GM13977 (cell line): ENCODE measurements around the gene ARSD.

Experiments
- DNase-seq: peaks from one replicate; pipeline ENCODE4 v3.0.0; 2012; ENCODE audit warnings: low spot score
- in situ Hi-C: fragments of 300-500 bp; cut with MboI; formaldehyde crosslinking; loops from one replicate; pipeline ENCODE4 v1.12.0; 2022; ENCODE audit warnings: low sequenced_read_pairs, low pct_unique_long_range_greater_than_20kb, mixed read lengths, inconsistent platforms; ENCODE audit not compliant: unreplicated experiment
- TF ChIP-seq, protein P1 (sequence below): IDR thresholded peaks from 2 replicates; pipeline ENCODE4 v1.5.1; 2012; ENCODE audit warnings: mild to moderate bottlenecking, control low read depth; ENCODE audit not compliant: insufficient read depth; ENCODE audit errors: extremely low read depth, missing control alignments

ARSD gene

GRCh38 chrX:2871831-2872230 lies 57.3 kb downstream of the ARSD start:
- TF ChIP-seq, protein P1, sequence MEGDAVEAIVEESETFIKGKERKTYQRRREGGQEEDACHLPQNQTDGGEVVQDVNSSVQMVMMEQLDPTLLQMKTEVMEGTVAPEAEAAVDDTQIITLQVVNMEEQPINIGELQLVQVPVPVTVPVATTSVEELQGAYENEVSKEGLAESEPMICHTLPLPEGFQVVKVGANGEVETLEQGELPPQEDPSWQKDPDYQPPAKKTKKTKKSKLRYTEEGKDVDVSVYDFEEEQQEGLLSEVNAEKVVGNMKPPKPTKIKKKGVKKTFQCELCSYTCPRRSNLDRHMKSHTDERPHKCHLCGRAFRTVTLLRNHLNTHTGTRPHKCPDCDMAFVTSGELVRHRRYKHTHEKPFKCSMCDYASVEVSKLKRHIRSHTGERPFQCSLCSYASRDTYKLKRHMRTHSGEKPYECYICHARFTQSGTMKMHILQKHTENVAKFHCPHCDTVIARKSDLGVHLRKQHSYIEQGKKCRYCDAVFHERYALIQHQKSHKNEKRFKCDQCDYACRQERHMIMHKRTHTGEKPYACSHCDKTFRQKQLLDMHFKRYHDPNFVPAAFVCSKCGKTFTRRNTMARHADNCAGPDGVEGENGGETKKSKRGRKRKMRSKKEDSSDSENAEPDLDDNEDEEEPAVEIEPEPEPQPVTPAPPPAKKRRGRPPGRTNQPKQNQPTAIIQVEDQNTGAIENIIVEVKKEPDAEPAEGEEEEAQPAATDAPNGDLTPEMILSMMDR = no peak
- in situ Hi-C loops = no loop called here
- DNase-seq = no peak

DNA sequence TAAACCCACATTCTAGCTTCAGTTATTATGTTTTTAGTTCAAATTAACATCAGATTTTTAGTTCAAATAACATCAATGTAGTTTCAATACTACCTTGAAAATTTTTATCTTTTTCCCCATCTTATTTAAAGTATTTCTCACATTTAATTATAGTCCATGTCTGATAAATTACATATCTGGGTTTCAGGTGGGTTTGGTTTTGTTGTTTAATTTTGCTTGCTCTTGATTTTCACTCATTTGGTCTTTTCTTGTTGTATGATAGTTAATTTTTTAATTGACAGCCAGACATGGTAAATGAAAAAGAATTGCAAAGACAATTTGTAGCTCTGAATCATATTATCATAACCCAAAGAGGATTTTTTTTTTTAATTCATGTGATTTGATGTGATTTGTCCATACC lies 58.5 kb downstream of the ARSD start:
- in situ Hi-C loops = no loop called here
- TF ChIP-seq, protein P1 = no peak
- no peak for DNase-seq

DNA sequence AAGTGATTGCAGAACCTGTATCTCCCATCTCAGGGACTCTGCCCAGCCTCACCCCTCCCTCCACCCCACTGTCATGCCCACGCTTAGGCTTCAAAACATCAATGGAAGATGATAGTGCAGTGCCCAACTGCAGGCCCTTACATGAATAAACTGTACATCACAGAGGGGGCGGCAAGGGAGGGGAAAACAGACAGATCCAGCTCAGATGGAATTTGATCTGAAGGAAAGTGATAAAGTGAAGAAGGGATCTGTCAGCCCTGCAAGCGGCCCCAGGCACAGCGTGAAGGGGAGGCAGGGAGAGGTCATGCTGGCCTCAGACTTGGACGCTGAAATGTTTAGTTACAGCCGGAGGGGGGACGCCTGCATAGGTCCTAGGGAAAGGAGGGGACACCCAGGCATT lies 61.9 kb downstream of the ARSD start:
- no peak for DNase-seq
- in situ Hi-C loops = no loop called here
- TF ChIP-seq, protein P1 = no peak

- no peak for DNase-seq
- TF ChIP-seq, protein P1 = no peak
- in situ Hi-C loops = no loop called here
These were observed 65.5 kb downstream of the ARSD start for GRCh38 chrX:2863646-2864045.

DNA sequence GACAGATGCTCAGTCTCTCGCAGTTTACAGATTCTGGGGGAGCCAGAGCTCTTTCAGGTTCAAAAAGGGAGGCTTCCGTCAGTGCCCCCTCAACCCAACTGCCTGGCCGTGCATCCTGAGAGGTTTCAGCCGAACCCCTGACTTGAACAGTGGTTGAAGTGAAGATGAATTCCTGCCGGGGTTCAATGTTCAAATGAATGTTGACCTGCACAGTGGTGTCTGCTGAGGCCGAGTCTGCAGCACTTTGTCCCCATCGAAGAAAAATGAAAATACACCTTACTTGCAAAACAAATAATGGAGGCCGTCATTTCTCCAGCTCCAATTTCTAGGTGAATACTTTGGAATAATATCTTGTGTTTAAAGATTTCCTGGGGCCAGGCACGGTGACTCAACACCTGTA lies 66.7 kb downstream of the ARSD start:
- in situ Hi-C loops = no loop called here
- DNase-seq = no peak
- TF ChIP-seq, protein P1 = no peak

GRCh38 chrX:2859197-2859797 lies 69.8 kb downstream of the ARSD start:
- TF ChIP-seq, protein P1 = no peak
- in situ Hi-C loops = no loop called here
- no peak for DNase-seq
